ENCODE measurements around the gene ARL2.

- peak; percentile 36 for TF ChIP-seq CTCF (IDR thresholded peaks at IDR 0.05; ENCODE audit: low read length)
- no peak for TF ChIP-seq EZH2 (optimal IDR thresholded peaks at IDR 0.05; ENCODE audit: low read depth, low read length)
Observed at GRCh38 chr11:64996710-64997380, 17.1 kb upstream of the ARL2 start, which contains the start of gene BATF2.
